H1 (cell line): ENCODE measurements around the gene NOL12. TPM values are rescaled to one million over a fixed set of nuclear protein-coding genes. Genes with fewer than 3 reads are reported as not detected.

Source experiments
- BACH1 ChIP-seq: IDR thresholded peaks from 2 replicates; pipeline ENCODE4 v1.6.1; 2012; ENCODE audit warnings: low read length, improper control_type of control experiment
- CEBPB ChIP-seq: IDR thresholded peaks from 2 replicates; pipeline ENCODE4 v1.6.1; 2012; ENCODE audit warnings: low read depth, low read length
- CHD7 ChIP-seq: fragments of 300-600 bp; sonication (generic); IDR thresholded peaks from 2 replicates; pipeline ENCODE4 v1.7.1; 2012; ENCODE audit warnings: low read length, moderate library complexity, mild to moderate bottlenecking, inconsistent platforms; ENCODE audit not compliant: insufficient replicate concordance
- CTCF ChIP-seq, 3 experiments: IDR thresholded peaks; 1 replicate in 2 of 3; 2 replicates in 1 of 3; pipeline versions ENCODE4 v1.5.1 to v1.6.1; 2011; ENCODE audit warnings: low read length in 3 of 3, mild to moderate bottlenecking in 3 of 3, inconsistent platforms in 2 of 3, low read depth in 1 of 3, moderate library complexity in 1 of 3; ENCODE audit not compliant: insufficient read depth in 1 of 3; ENCODE audit errors: control extremely low read depth in 1 of 3
- GABPA ChIP-seq: IDR thresholded peaks from 2 replicates; pipeline ENCODE4 v1.6.1; 2011; ENCODE audit warnings: mild to moderate bottlenecking, low read length, moderate library complexity, borderline replicate concordance; ENCODE audit not compliant: insufficient read depth
- NRF1 ChIP-seq: IDR thresholded peaks from 2 replicates; pipeline ENCODE4 v1.6.1; 2011; ENCODE audit warnings: mild to moderate bottlenecking, low read depth, low read length, improper control_type of control experiment
- SIN3A ChIP-seq, 2 experiments: IDR thresholded peaks in 1 of 2; conservative IDR thresholded peaks in 1 of 2; 2 replicates each; pipeline ENCODE4 v1.6.1; 2011 to 2012; ENCODE audit warnings: low read length in 2 of 2, improper control_type of control experiment in 1 of 2, low read depth in 1 of 2, mild to moderate bottlenecking in 1 of 2
- YY1 ChIP-seq: IDR thresholded peaks from 2 replicates; pipeline ENCODE4 v1.6.1; 2011; ENCODE audit warnings: low read depth, mild to moderate bottlenecking, low read length
- polyA plus RNA-seq, 7 experiments: library from polyadenylated mRNA; depleted of rRNA in 3 of 7; stranded (reverse) in 5 of 7; unstranded in 2 of 7; fragments of >200 nt in 5 of 7; fragments of 200-250 nt in 2 of 7; gene quantifications; 1 replicate in 5 of 7; 2 replicates in 1 of 7; 4 replicates in 1 of 7; pipeline versions ENCODE4 v1.2.1 to v1.2.3, GENCODE V29; 2011 to 2013; ENCODE audit warnings: missing spikeins in 2 of 7, mixed read lengths in 2 of 7
- total RNA-seq: library from RNA; stranded (reverse); fragmentation: NEBNext Ultra II Directional; extraction: Animal tissue kit (Norgen Biotek cat#: 25700); gene quantifications from 2 replicates; pipeline ENCODE4 v1.2.1, GENCODE V29; 2021

NOL12 gene
- total and polyA plus RNA-seq, 2 of the 8 experiments (the other 6 are each of a cell fraction or from before 2014, with no cell fraction given): 25.3 to 28.3 TPM

- TF ChIP-seq CHD7: no peak
- TF ChIP-seq GABPA: peak; percentile 56; the same call in 1 of the 2 replicates
- no peak for TF ChIP-seq CEBPB
- TF ChIP-seq BACH1: no peak
- TF ChIP-seq YY1: no peak
- peak; percentile 81 to 92 (median 91) for TF ChIP-seq CTCF (IDR thresholded peaks at IDR 0.05; ENCODE audit: control extremely low read depth in 1 of 3, insufficient read depth in 1 of 3, low read depth in 1 of 3, low read length in 3 of 3)
- no peak for TF ChIP-seq NRF1
- TF ChIP-seq SIN3A (conservative IDR thresholded peaks at IDR 0.05 in 1 of 2, IDR thresholded peaks at IDR 0.05 in 1 of 2; ENCODE audit: low read depth in 1 of 2, low read length in 2 of 2): 0 out of 4 replicates have a peak, but pooled peaks of 1 of the 2 experiments have one; percentile 38
Observed at GRCh38 chr22:37643225-37643847, 42.8 kb upstream of the NOL12 start (continued).
